Suprapubic skin (tissue), 4 donors: Measurements from ENCODE around the gene TSHZ2. TPM values are rescaled to one million over a fixed set of nuclear protein-coding genes. Genes with fewer than 3 reads are reported as not detected.

Source experiments
- DNase-seq, 2 donors: peaks; one replicate each; pipeline ENCODE4 v3.0.0-alpha.2; 2019; ENCODE audit warnings: low spot score in 2 of 2
- H3K27ac ChIP-seq: fragments of 200-600 bp; sonication (generic); one replicate; pipeline ENCODE4 v1.5.1; 2019
- H3K27me3 ChIP-seq: fragments of 200-600 bp; sonication (generic); one replicate; pipeline ENCODE4 v1.5.1; 2019
- H3K36me3 ChIP-seq: fragments of 200-600 bp; sonication (generic); one replicate; pipeline ENCODE4 v1.5.1; 2019
- H3K4me1 ChIP-seq: fragments of 200-600 bp; sonication (generic); one replicate; pipeline ENCODE4 v1.5.1; 2019
- H3K4me3 ChIP-seq: fragments of 200-600 bp; sonication (generic); one replicate; pipeline ENCODE4 v1.5.1; 2019; ENCODE audit warnings: mild to moderate bottlenecking
- H3K9me3 ChIP-seq: fragments of 200-600 bp; sonication (generic); one replicate; pipeline ENCODE4 v1.5.1; 2019
- CTCF ChIP-seq, 2 donors: fragments of 200-600 bp in 1 of 2; fragments of 450-650 bp in 1 of 2; sonication (generic) in 1 of 2; IDR thresholded peaks; one replicate each; pipeline ENCODE4 v1.5.1; 2016 to 2019; ENCODE audit warnings: antibody characterized with exemption in 2 of 2, mild to moderate bottlenecking in 1 of 2, moderate library complexity in 1 of 2
- EP300 ChIP-seq: sonication (generic); formaldehyde crosslinking; IDR thresholded peaks from one replicate; pipeline ENCODE4 v1.6.1; 2017; ENCODE audit warnings: antibody characterized with exemption
- POLR2A ChIP-seq, 2 donors: fragments of 450-650 bp; IDR thresholded peaks; one replicate each; pipeline ENCODE4 v1.6.1; 2017; ENCODE audit warnings: antibody characterized with exemption in 2 of 2, mild to moderate bottlenecking in 2 of 2, moderate library complexity in 2 of 2
- POLR2AphosphoS5 ChIP-seq, 3 donors: sonication (generic); formaldehyde crosslinking; IDR thresholded peaks; one replicate each; pipeline ENCODE4 v1.6.1; 2017; ENCODE audit warnings: antibody characterized with exemption in 3 of 3
- WGBS: methylation state at CpG from one replicate; pipeline ENCODE4 v1.1.5; 2018; 5-methylcytosine and 5-hydroxymethylcytosine counted together
- total RNA-seq, 4 donors: library from RNA; depleted of rRNA; stranded (reverse); fragments of >200 nt; gene quantifications; one replicate each; pipeline ENCODE4 v1.1.0, GENCODE V29; 2016

The TSHZ2 gene
- total RNA-seq, 4 donors from 2014 or later, result 10.2 to 24.7 (median 19.2) TPM

GRCh38 chr20:52978851-52979250, 6.7 kb downstream of the TSHZ2 start:
- WGBS, result 58% methylated on average over 2 of the region's 2 CpGs
- TF ChIP-seq POLR2A (IDR thresholded peaks at IDR 0.05) (no peak), POLR2AphosphoS5 (IDR thresholded peaks at IDR 0.05) (no peak), CTCF (IDR thresholded peaks at IDR 0.05) (no peak), EP300 (no peak)
- no peak overlapping the region for H3K27ac ChIP-seq
- H3K36me3 ChIP-seq, result no peaks in the 10 kb centered on the region
- H3K9me3 ChIP-seq, result no peaks in the 10 kb centered on the region
- no peak overlapping the region for H3K4me3 ChIP-seq
- no peak for DNase-seq
- no peaks in the 10 kb centered on the region for H3K27me3 ChIP-seq
- peaks cover 3% of the 10 kb centered on the region for H3K4me1 ChIP-seq

GRCh38 chr20:52981051-52981450, 8.9 kb downstream of the TSHZ2 start:
- Histone ChIP-seq H3K27me3 (no peaks in the 10 kb centered on the region), H3K27ac (no peak overlapping the region), H3K9me3 (no peaks in the 10 kb centered on the region), H3K4me1 (peaks cover 3% of the 10 kb centered on the region), H3K4me3 (no peak overlapping the region), H3K36me3 (no peaks in the 10 kb centered on the region)
- DNase-seq, result no peak
- TF ChIP-seq EP300, result no peak
- no peak for TF ChIP-seq POLR2AphosphoS5 (IDR thresholded peaks at IDR 0.05)
- no peak for TF ChIP-seq CTCF (IDR thresholded peaks at IDR 0.05)
- TF ChIP-seq POLR2A (IDR thresholded peaks at IDR 0.05), result no peak
- WGBS, result 80% methylated on average over 8 of the region's 8 CpGs

GRCh38 chr20:52983726-52984450, 11.7 kb downstream of the TSHZ2 start:
- H3K4me3 ChIP-seq, result no peak overlapping the region
- no peak for DNase-seq
- H3K27me3 ChIP-seq, result no peaks in the 10 kb centered on the region
- no peaks in the 10 kb centered on the region for H3K9me3 ChIP-seq
- no peak overlapping the region for H3K27ac ChIP-seq
- H3K36me3 ChIP-seq, result no peaks in the 10 kb centered on the region
- WGBS, result 86% methylated on average over 22 of the region's 22 CpGs
- no peaks in the 10 kb centered on the region for H3K4me1 ChIP-seq
- TF ChIP-seq POLR2AphosphoS5 (IDR thresholded peaks at IDR 0.05), result no peak
- TF ChIP-seq POLR2A (IDR thresholded peaks at IDR 0.05), result no peak
- no peak for TF ChIP-seq EP300
- no peak for TF ChIP-seq CTCF (IDR thresholded peaks at IDR 0.05)

- WGBS, result 89% methylated on average over 10 of the region's 10 CpGs
- Histone ChIP-seq H3K9me3 (no peaks in the 10 kb centered on the region), H3K4me3 (no peak overlapping the region), H3K27me3 (no peaks in the 10 kb centered on the region), H3K4me1 (no peaks in the 10 kb centered on the region), H3K27ac (no peak overlapping the region), H3K36me3 (no peaks in the 10 kb centered on the region)
- DNase-seq, result no peak
- TF ChIP-seq POLR2A (IDR thresholded peaks at IDR 0.05) (no peak), CTCF (IDR thresholded peaks at IDR 0.05) (no peak), EP300 (no peak), POLR2AphosphoS5 (IDR thresholded peaks at IDR 0.05) (no peak)
Measured at GRCh38 chr20:52984451-52984810, 12.3 kb downstream of the TSHZ2 start.

- no peak overlapping the region for H3K4me3 ChIP-seq
- TF ChIP-seq CTCF (IDR thresholded peaks at IDR 0.05) (no peak), EP300 (no peak), POLR2AphosphoS5 (IDR thresholded peaks at IDR 0.05) (no peak), POLR2A (IDR thresholded peaks at IDR 0.05) (no peak)
- H3K4me1 ChIP-seq, result no peaks in the 10 kb centered on the region
- H3K27ac ChIP-seq, result no peak overlapping the region
- H3K9me3 ChIP-seq, result no peaks in the 10 kb centered on the region
- 83% methylated on average over 3 of the region's 3 CpGs for WGBS
- DNase-seq, result no peak
- no peaks in the 10 kb centered on the region for H3K36me3 ChIP-seq
- no peaks in the 10 kb centered on the region for H3K27me3 ChIP-seq
Measured at GRCh38 chr20:52985687-52986086, 13.5 kb downstream of the TSHZ2 start.
